ENCODE results near the gene PLA2G12B. TPM values are rescaled to one million over a fixed set of nuclear protein-coding genes. Genes with fewer than 3 reads are reported as not detected.
"Not testable (repeated sequence)": the region's sequence is repeated elsewhere in the genome, so short reads cannot be mapped to it uniquely, and the experiment has no call there.

PLA2G12B gene
- total RNA-seq, 2 donors from 2014 or later, result not detected

GRCh38 chr10:72924351-72924750 is 30.3 kb downstream of the PLA2G12B start:
- H3K4me3 ChIP-seq, result no peak overlapping the region
- H3K27me3 ChIP-seq (replicated peaks; ENCODE audit: insufficient read depth), result no peaks in the 10 kb centered on the region
- H3K4me1 ChIP-seq (ENCODE audit: control insufficient read depth in 1 of 2, low read depth in 2 of 2), result no peaks in the 10 kb centered on the region
- TF ChIP-seq CTCF (IDR thresholded peaks at IDR 0.05), result no peak
- H3K27ac ChIP-seq, result no peak overlapping the region
- no peak for DNase-seq (ENCODE audit: low spot score)
- no peaks in the 10 kb centered on the region for H3K9me3 ChIP-seq
- no peak for ATAC-seq (ENCODE audit: insufficient number of reproducible peaks, low FRiP score, low read depth)
- no peaks in the 10 kb centered on the region for H3K36me3 ChIP-seq

GRCh38 chr10:72921147-72921683 is 33.4 kb downstream of the PLA2G12B start:
- DNase-seq (ENCODE audit: low spot score); H3K27me3 ChIP-seq (replicated peaks; ENCODE audit: insufficient read depth); H3K9me3 ChIP-seq; H3K4me1 ChIP-seq (ENCODE audit: control insufficient read depth in 1 of 2, low read depth in 2 of 2); H3K27ac ChIP-seq; H3K36me3 ChIP-seq; ATAC-seq (ENCODE audit: insufficient number of reproducible peaks, low FRiP score, low read depth); H3K4me3 ChIP-seq: not testable (repeated sequence)

GRCh38 chr10:72918352-72918751 is 36.3 kb downstream of the PLA2G12B start:
- DNase-seq (ENCODE audit: low spot score) (no peak), ATAC-seq (ENCODE audit: insufficient number of reproducible peaks, low FRiP score, low read depth) (no peak)
- Histone ChIP-seq H3K9me3 (no peaks in the 10 kb centered on the region), H3K4me3 (no peak overlapping the region), H3K36me3 (no peaks in the 10 kb centered on the region), H3K27ac (no peak overlapping the region), H3K4me1 (ENCODE audit: control insufficient read depth in 1 of 2, low read depth in 2 of 2) (peaks cover 4 to 8% of the 10 kb centered on the region in 2 donors), H3K27me3 (replicated peaks; ENCODE audit: insufficient read depth) (no peaks in the 10 kb centered on the region)
- no peak for TF ChIP-seq CTCF (IDR thresholded peaks at IDR 0.05)

GRCh38 chr10:72917803-72918332 is 36.7 kb downstream of the PLA2G12B start:
- not testable (repeated sequence) for H3K27ac ChIP-seq; DNase-seq (ENCODE audit: low spot score); H3K9me3 ChIP-seq; ATAC-seq (ENCODE audit: insufficient number of reproducible peaks, low FRiP score, low read depth); H3K4me1 ChIP-seq (ENCODE audit: control insufficient read depth in 1 of 2, low read depth in 2 of 2); H3K27me3 ChIP-seq (replicated peaks; ENCODE audit: insufficient read depth); H3K36me3 ChIP-seq; H3K4me3 ChIP-seq

- not testable (repeated sequence) for ATAC-seq (ENCODE audit: insufficient number of reproducible peaks, low FRiP score, low read depth); H3K4me3 ChIP-seq; H3K27me3 ChIP-seq (replicated peaks; ENCODE audit: insufficient read depth); H3K27ac ChIP-seq; H3K36me3 ChIP-seq; DNase-seq (ENCODE audit: low spot score); H3K9me3 ChIP-seq; H3K4me1 ChIP-seq (ENCODE audit: control insufficient read depth in 1 of 2, low read depth in 2 of 2)
Measured at GRCh38 chr10:72917201-72917600, 37.4 kb downstream of the PLA2G12B start.

GRCh38 chr10:72913287-72913686 is 41.3 kb downstream of the PLA2G12B start:
- TF ChIP-seq CTCF (IDR thresholded peaks at IDR 0.05), result no peak
- Histone ChIP-seq H3K4me3 (no peak overlapping the region), H3K4me1 (ENCODE audit: control insufficient read depth in 1 of 2, low read depth in 2 of 2) (peaks cover 4 to 8% of the 10 kb centered on the region in 2 donors), H3K9me3 (no peaks in the 10 kb centered on the region), H3K27ac (no peak overlapping the region), H3K36me3 (no peaks in the 10 kb centered on the region), H3K27me3 (replicated peaks; ENCODE audit: insufficient read depth) (no peaks in the 10 kb centered on the region)
- ATAC-seq (ENCODE audit: insufficient number of reproducible peaks, low FRiP score, low read depth) (no peak), DNase-seq (ENCODE audit: low spot score) (no peak)

- no peaks in the 10 kb centered on the region for H3K9me3 ChIP-seq
- TF ChIP-seq CTCF (IDR thresholded peaks at IDR 0.05), result no peak
- DNase-seq (ENCODE audit: low spot score), result no peak
- no peaks in the 10 kb centered on the region for H3K36me3 ChIP-seq
- no peak overlapping the region for H3K4me3 ChIP-seq
- ATAC-seq (ENCODE audit: insufficient number of reproducible peaks, low FRiP score, low read depth), result no peak
- peaks cover 4 to 7% of the 10 kb centered on the region in 2 donors for H3K4me1 ChIP-seq (ENCODE audit: control insufficient read depth in 1 of 2, low read depth in 2 of 2)
- H3K27me3 ChIP-seq (replicated peaks; ENCODE audit: insufficient read depth), result no peaks in the 10 kb centered on the region
- no peak overlapping the region for H3K27ac ChIP-seq
Measured at GRCh38 chr10:72912736-72913135, 41.9 kb downstream of the PLA2G12B start.

Data from thoracic aorta (tissue), 2 donors.